ENCODE data around the gene DDX43. TPM values are rescaled to one million over a fixed set of nuclear protein-coding genes. Genes with fewer than 3 reads are reported as not detected.
"Not testable (repeated sequence)": the region's sequence is repeated elsewhere in the genome, so short reads cannot be mapped to it uniquely, and the experiment has no call there.

DDX43 gene
- total RNA-seq, 1 donor from 2014 or later: not detected

DNA sequence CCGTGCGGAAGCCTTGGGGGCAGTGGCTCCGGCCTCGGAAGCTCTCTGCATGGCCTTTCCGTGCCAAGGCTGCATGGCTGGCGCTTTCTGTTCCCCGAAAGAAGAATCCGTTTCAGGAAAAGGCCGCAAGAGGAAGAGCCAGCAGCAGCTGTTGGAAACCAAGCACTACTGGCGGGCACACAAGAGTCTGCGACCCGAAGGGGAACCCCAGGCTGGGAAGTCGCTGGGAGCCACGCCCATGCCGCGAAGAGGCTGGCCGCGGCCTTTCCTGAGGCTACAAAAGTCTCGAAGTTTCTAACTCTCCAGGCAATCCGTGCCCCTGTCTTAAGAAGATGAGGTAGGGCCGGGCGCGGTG lies 57.5 kb downstream of the DDX43 start, which contains the start of gene CGAS:
CGAS (minus strand) TSS at position 191 of the 355 bp plus-strand sequence; CDS start at position 75, 116 bp downstream.
- no peak within 1 kb of the TSS for H3K27ac Mint-ChIP-seq (ENCODE audit: unreplicated experiment)
- H3K4me1 Mint-ChIP-seq (ENCODE audit: low read depth, unreplicated experiment): no peaks in the 10 kb centered on the region
- no peaks in the 10 kb centered on the region for H3K36me3 Mint-ChIP-seq (ENCODE audit: unreplicated experiment)
- TF ChIP-seq CTCF (IDR thresholded peaks at IDR 0.05; ENCODE audit: partially characterized antibody, unreplicated experiment): no peak
- H3K9me3 Mint-ChIP-seq (ENCODE audit: unreplicated experiment): peaks cover 4% of the 10 kb centered on the region
- peak; percentile 18 for DNase-seq
- H3K27me3 Mint-ChIP-seq (ENCODE audit: unreplicated experiment): peaks cover 7% of the 10 kb centered on the region
- peak within 1 kb of the TSS; percentile 86 for H3K4me3 Mint-ChIP-seq (ENCODE audit: unreplicated experiment)

DNA sequence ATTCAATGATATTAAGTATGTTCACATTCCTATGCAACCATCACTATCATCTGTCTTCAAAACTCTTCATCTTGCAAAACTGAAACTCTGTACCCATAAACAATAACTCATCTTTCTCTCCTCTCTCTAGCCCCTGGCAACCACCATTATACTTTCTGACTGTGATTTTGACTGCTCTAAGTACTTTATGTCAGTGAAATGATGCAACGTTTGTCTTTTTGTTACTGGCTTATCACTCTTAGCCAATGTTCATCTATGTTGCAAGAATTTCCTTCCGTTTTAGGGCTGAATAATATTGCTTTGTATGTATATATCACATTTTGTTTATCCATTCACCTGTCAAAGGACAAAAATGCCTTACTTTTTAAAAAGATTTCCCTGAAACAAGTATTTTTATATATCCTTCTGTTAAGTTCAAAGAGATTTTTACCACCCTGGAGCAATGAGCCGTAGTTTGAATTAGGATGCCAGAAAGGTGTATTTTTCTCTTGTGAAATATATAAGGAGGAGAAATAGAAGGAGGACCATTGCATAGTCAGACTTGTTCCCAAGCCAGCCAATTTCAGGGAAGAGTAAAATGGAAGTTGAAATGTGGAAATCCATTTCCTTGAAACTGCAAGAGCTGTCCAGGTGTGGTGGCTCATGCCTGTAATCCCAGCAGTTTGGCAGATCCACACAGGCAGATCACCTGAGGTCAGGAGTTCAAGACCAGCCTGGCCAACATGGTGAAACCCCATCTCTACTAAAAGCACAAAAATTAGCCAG lies 61.4 kb downstream of the DDX43 start:
- no peak overlapping the region for H3K27ac Mint-ChIP-seq (ENCODE audit: unreplicated experiment)
- H3K9me3 Mint-ChIP-seq (ENCODE audit: unreplicated experiment): peaks cover 1% of the 10 kb centered on the region
- no peak overlapping the region for H3K4me3 Mint-ChIP-seq (ENCODE audit: unreplicated experiment)
- H3K27me3 Mint-ChIP-seq (ENCODE audit: unreplicated experiment): peaks cover 3% of the 10 kb centered on the region
- H3K4me1 Mint-ChIP-seq (ENCODE audit: low read depth, unreplicated experiment): no peaks in the 10 kb centered on the region
- H3K36me3 Mint-ChIP-seq (ENCODE audit: unreplicated experiment): no peaks in the 10 kb centered on the region
- no peak for DNase-seq
- TF ChIP-seq CTCF (IDR thresholded peaks at IDR 0.05; ENCODE audit: partially characterized antibody, unreplicated experiment): no peak

DNA sequence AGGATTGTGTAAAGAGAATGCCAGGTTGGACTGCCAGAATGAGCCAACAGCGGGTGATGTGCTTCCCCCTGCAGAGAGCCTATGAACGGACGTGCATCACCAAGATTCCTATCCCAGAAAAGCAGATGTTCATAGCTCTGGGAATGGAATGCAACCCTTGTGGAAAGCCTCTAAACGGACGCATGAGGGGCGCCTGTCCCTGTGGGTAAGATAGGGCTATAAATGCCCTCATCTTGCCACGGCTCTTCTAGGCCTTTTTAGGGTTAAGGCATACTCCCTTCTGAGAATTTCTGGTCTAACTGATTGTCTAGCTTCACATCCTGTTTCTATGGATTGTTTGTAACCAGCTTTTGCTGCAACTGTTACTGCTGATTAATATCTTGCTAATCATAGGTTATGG lies 64.8 kb downstream of the DDX43 start:
- not testable (repeated sequence) for H3K36me3 Mint-ChIP-seq (ENCODE audit: unreplicated experiment); H3K4me1 Mint-ChIP-seq (ENCODE audit: low read depth, unreplicated experiment); H3K27ac Mint-ChIP-seq (ENCODE audit: unreplicated experiment); H3K27me3 Mint-ChIP-seq (ENCODE audit: unreplicated experiment); H3K4me3 Mint-ChIP-seq (ENCODE audit: unreplicated experiment); H3K9me3 Mint-ChIP-seq (ENCODE audit: unreplicated experiment); DNase-seq

GRCh38 chr6:73460056-73460455 lies 65.4 kb downstream of the DDX43 start:
- H3K27ac Mint-ChIP-seq (ENCODE audit: unreplicated experiment): no peak overlapping the region
- no peak overlapping the region for H3K4me3 Mint-ChIP-seq (ENCODE audit: unreplicated experiment)
- peaks cover 3% of the 10 kb centered on the region for H3K27me3 Mint-ChIP-seq (ENCODE audit: unreplicated experiment)
- H3K4me1 Mint-ChIP-seq (ENCODE audit: low read depth, unreplicated experiment): no peaks in the 10 kb centered on the region
- DNase-seq: no peak
- no peak for TF ChIP-seq CTCF (IDR thresholded peaks at IDR 0.05; ENCODE audit: partially characterized antibody, unreplicated experiment)
- no peaks in the 10 kb centered on the region for H3K36me3 Mint-ChIP-seq (ENCODE audit: unreplicated experiment)
- peaks cover 1% of the 10 kb centered on the region for H3K9me3 Mint-ChIP-seq (ENCODE audit: unreplicated experiment)

DNA sequence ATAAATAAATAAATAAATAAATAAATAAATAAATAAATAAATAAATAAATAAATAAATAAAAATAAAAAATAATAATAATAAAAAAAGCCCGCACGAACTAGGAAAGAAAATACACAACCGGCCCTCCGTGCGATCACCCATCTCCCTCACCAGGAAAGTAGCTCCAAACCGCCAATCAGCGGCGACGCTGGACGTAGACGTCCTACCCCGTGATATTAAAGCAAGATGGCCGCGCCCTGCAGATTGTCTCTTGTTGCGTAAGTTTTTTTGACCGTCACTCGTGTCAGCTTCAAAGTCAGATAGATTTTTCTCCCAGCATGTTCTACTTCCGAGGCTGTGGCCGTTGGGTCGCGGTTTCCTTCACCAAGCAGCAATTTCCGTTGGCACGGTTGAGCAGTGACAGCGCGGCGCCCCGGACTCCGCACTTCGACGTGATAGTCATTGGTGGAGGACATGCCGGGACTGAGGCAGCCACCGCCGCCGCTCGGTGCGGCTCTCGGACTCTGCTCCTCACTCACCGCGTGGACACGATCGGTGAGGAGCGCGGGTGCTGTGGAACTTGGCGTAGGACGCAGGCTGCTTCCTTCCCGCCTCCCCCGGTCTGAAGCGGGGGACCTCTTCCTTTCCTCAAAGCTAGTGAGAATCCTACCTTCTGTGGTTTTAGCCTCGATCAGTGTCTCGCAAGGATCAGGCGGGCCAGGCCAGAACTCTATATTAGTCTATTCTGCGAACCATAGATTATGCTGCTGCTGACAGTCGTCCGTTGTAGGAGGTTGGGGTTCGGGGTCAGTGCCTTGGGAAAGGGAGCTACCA lies 67.1 kb downstream of the DDX43 start, which contains the start of gene MTO1:
MTO1 (plus strand) TSS at position 201 of the 814 bp plus-strand sequence; CDS start at position 319, 118 bp downstream.
- Mint-ChIP-seq H3K27me3 (ENCODE audit: unreplicated experiment) (peaks cover 3% of the 10 kb centered on the region), H3K27ac (ENCODE audit: unreplicated experiment) (peak within 1 kb of the TSS; percentile 98), H3K9me3 (ENCODE audit: unreplicated experiment) (no peaks in the 10 kb centered on the region)

More for the DNA sequence above, 67.1 kb downstream of the DDX43 start, which contains the start of gene MTO1:
- H3K36me3 Mint-ChIP-seq (ENCODE audit: unreplicated experiment): no peaks in the 10 kb centered on the region
- TF ChIP-seq CTCF (IDR thresholded peaks at IDR 0.05; ENCODE audit: partially characterized antibody, unreplicated experiment): no peak
- peak; percentile 81 for DNase-seq
- H3K4me3 Mint-ChIP-seq (ENCODE audit: unreplicated experiment): peak within 1 kb of the TSS; percentile 96
- no peaks in the 10 kb centered on the region for H3K4me1 Mint-ChIP-seq (ENCODE audit: low read depth, unreplicated experiment)

Other genes with a start within 250 kb of the DDX43 start
- gene KHDC1L, start 169.3 kb upstream of the DDX43 start, total RNA-seq (ENCODE audit: unreplicated experiment): 2.2 TPM
- gene KHDC1, start 131.6 kb upstream of the DDX43 start, total RNA-seq (ENCODE audit: unreplicated experiment): 5.8 TPM
- gene DPPA5, start 40.6 kb upstream of the DDX43 start, total RNA-seq (ENCODE audit: unreplicated experiment): not detected
- not detected for gene KHDC3L, start 32.2 kb upstream of the DDX43 start, total RNA-seq (ENCODE audit: unreplicated experiment)
- gene OOEP, start 24.9 kb upstream of the DDX43 start, total RNA-seq (ENCODE audit: unreplicated experiment): not detected
- gene CGAS, start 57.5 kb downstream of the DDX43 start, total RNA-seq (ENCODE audit: unreplicated experiment): 0.37 TPM
- gene MTO1, start 66.9 kb downstream of the DDX43 start, total RNA-seq (ENCODE audit: unreplicated experiment): 26.6 TPM
- gene EEF1A1, start 126.2 kb downstream of the DDX43 start, total RNA-seq (ENCODE audit: unreplicated experiment): 6,372 TPM